HFF-Myc (cell line): ENCODE measurements around the gene NQO1.

Experiments
- DNase-seq: peaks from one replicate; pipeline ENCODE4 v3.0.0-alpha.2; 2011; ENCODE audit warnings: low read depth; ENCODE audit errors: extremely low read depth
- H3K4me3 ChIP-seq: replicated peaks from 2 replicates; pipeline ENCODE4 v1.5.1; 2011; ENCODE audit warnings: low read depth, mild to moderate bottlenecking, control low read depth, low read length
- TF ChIP-seq, protein P1 (sequence below): IDR thresholded peaks from 2 replicates; pipeline ENCODE4 v1.5.1; 2012; ENCODE audit warnings: mild to moderate bottlenecking, low read depth, low read length, control low read depth; ENCODE audit errors: missing control alignments

The NQO1 gene

DNA sequence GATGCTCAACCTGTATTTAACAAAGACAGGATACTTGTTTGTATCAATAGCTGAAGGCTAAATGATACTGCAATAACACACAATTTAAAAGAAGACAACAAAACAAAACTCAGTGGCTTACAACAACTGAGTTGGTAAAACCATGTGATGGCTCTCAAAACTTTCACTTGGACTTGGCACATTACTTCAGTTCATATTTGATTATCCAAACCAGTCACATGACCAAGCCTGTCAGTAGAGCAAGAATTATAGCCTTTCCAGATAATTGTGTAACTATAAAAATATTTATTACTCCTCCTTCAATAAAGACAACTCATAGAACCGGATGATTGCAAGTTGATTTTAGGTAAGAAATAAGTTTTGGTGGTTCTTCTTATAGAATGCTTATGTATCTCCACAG lies 56.8 kb downstream of the NQO1 start:
- no peak for DNase-seq
- H3K4me3 ChIP-seq: no peak overlapping the region
- TF ChIP-seq, protein P1, sequence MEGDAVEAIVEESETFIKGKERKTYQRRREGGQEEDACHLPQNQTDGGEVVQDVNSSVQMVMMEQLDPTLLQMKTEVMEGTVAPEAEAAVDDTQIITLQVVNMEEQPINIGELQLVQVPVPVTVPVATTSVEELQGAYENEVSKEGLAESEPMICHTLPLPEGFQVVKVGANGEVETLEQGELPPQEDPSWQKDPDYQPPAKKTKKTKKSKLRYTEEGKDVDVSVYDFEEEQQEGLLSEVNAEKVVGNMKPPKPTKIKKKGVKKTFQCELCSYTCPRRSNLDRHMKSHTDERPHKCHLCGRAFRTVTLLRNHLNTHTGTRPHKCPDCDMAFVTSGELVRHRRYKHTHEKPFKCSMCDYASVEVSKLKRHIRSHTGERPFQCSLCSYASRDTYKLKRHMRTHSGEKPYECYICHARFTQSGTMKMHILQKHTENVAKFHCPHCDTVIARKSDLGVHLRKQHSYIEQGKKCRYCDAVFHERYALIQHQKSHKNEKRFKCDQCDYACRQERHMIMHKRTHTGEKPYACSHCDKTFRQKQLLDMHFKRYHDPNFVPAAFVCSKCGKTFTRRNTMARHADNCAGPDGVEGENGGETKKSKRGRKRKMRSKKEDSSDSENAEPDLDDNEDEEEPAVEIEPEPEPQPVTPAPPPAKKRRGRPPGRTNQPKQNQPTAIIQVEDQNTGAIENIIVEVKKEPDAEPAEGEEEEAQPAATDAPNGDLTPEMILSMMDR: no peak

DNA sequence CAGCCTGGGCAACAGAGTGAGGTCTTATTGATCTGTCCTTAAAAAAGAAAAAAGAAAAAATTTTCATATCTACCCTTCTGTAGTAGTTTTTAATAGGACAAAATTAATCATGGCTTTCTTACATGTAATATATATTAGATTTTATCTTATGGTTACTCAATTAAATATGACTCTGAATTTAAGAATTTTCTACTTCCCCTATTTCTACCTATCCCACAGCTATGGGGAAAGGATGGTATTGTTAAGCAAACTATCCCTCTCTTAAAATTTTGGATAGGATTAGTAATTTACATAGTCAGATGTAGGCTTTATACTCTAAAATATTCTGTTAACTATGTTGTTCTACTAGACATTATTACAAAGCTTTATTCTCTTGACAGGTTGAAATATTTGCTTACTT lies 62.5 kb downstream of the NQO1 start:
- no peak for DNase-seq
- TF ChIP-seq, protein P1: no peak
- H3K4me3 ChIP-seq: no peak overlapping the region

DNA sequence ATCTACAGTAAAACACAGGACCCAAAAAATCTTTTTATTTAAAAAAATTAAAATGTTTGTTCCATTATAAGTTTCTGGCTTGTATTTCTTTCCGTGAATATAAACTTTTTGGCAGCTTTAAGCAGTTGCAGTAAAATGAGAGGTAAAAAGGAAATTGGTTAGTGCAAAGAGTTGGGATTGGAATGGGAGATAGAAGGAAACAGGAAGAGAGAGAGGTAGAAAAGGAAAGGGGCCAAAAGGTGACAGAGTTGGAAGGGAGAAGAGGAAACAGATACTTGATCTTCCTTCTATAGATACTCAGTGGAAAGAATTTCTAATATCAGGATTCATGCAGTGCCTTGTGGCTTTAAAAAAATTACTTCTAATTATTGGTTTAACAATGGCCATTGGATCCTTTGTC lies 63.5 kb downstream of the NQO1 start:
- no peak overlapping the region for H3K4me3 ChIP-seq
- TF ChIP-seq, protein P1: no peak
- no peak for DNase-seq

DNA sequence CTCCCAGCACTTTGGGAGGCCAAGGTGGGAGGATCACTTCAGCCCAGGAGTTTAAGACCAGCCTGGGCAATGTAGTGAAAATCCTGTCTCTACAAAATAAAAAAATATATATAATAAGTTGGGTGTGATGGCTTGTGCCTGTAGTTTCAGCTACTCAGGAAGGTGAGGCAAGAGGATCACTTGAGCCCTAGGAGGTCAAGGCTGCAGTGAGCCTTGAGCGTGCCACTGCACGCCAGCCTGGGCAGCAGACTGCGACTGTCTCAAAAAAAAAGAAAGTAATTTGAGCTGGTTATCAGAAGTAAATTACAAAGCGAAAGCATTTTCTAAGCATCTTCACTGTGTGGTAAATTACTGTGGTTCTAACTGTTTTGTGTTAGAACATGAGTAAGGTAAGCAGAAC lies 66.2 kb downstream of the NQO1 start:
- TF ChIP-seq, protein P1: no peak
- no peak overlapping the region for H3K4me3 ChIP-seq
- no peak for DNase-seq
